Measurements from ENCODE around the gene ARFRP1. TPM values are rescaled to one million over a fixed set of nuclear protein-coding genes. Genes with fewer than 3 reads are reported as not detected.

Gene ARFRP1
- total and polyA plus RNA-seq, 2 of the 13 experiments (the other 11 are each of a cell fraction or from before 2014, with no cell fraction given) = 32.0 to 51.1 TPM

DNA sequence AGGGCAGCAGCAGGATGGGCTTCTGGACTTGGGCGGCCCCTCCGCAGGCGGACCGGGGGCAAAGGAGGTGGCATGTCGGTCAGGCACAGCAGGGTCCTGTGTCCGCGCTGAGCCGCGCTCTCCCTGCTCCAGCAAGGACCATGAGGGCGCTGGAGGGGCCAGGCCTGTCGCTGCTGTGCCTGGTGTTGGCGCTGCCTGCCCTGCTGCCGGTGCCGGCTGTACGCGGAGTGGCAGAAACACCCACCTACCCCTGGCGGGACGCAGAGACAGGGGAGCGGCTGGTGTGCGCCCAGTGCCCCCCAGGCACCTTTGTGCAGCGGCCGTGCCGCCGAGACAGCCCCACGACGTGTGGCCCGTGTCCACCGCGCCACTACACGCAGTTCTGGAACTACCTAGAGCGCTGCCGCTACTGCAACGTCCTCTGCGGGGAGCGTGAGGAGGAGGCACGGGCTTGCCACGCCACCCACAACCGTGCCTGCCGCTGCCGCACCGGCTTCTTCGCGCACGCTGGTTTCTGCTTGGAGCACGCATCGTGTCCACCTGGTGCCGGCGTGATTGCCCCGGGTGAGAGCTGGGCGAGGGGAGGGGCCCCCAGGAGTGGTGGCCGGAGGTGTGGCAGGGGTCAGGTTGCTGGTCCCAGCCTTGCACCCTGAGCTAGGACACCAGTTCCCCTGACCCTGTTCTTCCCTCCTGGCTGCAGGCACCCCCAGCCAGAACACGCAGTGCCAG is 11.0 kb downstream of the ARFRP1 start, which contains the start of gene TNFRSF6B (continued):
- TF ChIP-seq ZNF446 (CRISPR knock-in tag; IDR thresholded peaks at IDR 0.05) = no peak
- no peak for TF ChIP-seq ZNF496 (CRISPR knock-in tag; IDR thresholded peaks at IDR 0.05; ENCODE audit: insufficient replicate concordance)
- no peak for TF ChIP-seq ZEB1 (IDR thresholded peaks at IDR 0.05; ENCODE audit: insufficient replicate concordance, low read depth)
- TF ChIP-seq JARID2 (CRISPR knock-in tag; IDR thresholded peaks at IDR 0.05; ENCODE audit: insufficient replicate concordance) = peak; percentile 56
- TF ChIP-seq, protein P1, sequence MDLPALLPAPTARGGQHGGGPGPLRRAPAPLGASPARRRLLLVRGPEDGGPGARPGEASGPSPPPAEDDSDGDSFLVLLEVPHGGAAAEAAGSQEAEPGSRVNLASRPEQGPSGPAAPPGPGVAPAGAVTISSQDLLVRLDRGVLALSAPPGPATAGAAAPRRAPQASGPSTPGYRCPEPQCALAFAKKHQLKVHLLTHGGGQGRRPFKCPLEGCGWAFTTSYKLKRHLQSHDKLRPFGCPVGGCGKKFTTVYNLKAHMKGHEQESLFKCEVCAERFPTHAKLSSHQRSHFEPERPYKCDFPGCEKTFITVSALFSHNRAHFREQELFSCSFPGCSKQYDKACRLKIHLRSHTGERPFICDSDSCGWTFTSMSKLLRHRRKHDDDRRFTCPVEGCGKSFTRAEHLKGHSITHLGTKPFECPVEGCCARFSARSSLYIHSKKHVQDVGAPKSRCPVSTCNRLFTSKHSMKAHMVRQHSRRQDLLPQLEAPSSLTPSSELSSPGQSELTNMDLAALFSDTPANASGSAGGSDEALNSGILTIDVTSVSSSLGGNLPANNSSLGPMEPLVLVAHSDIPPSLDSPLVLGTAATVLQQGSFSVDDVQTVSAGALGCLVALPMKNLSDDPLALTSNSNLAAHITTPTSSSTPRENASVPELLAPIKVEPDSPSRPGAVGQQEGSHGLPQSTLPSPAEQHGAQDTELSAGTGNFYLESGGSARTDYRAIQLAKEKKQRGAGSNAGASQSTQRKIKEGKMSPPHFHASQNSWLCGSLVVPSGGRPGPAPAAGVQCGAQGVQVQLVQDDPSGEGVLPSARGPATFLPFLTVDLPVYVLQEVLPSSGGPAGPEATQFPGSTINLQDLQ (CRISPR knock-in tag; IDR thresholded peaks at IDR 0.05) = 0 out of 2 replicates have a peak, but pooled peaks have one; percentile 25
- TF ChIP-seq ZNF639 (CRISPR knock-in tag; conservative IDR thresholded peaks at IDR 0.05) = no peak
- no peak for TF ChIP-seq TCF12 (IDR thresholded peaks at IDR 0.05)
- TF ChIP-seq TCF12 (CRISPR knock-in tag; IDR thresholded peaks at IDR 0.05) = 0 out of 2 replicates have a peak, but pooled peaks have one; percentile 44
- TF ChIP-seq TRIM24 (CRISPR knock-in tag; IDR thresholded peaks at IDR 0.05) = no peak
- no peak for TF ChIP-seq HNRNPL (IDR thresholded peaks at IDR 0.05; ENCODE audit: low read depth, low read length)
- no peak for TF ChIP-seq HCFC1 (IDR thresholded peaks at IDR 0.05; ENCODE audit: low read depth, low read length)
- TF ChIP-seq, protein P2, sequence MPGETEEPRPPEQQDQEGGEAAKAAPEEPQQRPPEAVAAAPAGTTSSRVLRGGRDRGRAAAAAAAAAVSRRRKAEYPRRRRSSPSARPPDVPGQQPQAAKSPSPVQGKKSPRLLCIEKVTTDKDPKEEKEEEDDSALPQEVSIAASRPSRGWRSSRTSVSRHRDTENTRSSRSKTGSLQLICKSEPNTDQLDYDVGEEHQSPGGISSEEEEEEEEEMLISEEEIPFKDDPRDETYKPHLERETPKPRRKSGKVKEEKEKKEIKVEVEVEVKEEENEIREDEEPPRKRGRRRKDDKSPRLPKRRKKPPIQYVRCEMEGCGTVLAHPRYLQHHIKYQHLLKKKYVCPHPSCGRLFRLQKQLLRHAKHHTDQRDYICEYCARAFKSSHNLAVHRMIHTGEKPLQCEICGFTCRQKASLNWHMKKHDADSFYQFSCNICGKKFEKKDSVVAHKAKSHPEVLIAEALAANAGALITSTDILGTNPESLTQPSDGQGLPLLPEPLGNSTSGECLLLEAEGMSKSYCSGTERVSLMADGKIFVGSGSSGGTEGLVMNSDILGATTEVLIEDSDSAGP (CRISPR knock-in tag; IDR thresholded peaks at IDR 0.05; ENCODE audit: borderline replicate concordance) = peak; percentile 66
- TF ChIP-seq, protein P3, sequence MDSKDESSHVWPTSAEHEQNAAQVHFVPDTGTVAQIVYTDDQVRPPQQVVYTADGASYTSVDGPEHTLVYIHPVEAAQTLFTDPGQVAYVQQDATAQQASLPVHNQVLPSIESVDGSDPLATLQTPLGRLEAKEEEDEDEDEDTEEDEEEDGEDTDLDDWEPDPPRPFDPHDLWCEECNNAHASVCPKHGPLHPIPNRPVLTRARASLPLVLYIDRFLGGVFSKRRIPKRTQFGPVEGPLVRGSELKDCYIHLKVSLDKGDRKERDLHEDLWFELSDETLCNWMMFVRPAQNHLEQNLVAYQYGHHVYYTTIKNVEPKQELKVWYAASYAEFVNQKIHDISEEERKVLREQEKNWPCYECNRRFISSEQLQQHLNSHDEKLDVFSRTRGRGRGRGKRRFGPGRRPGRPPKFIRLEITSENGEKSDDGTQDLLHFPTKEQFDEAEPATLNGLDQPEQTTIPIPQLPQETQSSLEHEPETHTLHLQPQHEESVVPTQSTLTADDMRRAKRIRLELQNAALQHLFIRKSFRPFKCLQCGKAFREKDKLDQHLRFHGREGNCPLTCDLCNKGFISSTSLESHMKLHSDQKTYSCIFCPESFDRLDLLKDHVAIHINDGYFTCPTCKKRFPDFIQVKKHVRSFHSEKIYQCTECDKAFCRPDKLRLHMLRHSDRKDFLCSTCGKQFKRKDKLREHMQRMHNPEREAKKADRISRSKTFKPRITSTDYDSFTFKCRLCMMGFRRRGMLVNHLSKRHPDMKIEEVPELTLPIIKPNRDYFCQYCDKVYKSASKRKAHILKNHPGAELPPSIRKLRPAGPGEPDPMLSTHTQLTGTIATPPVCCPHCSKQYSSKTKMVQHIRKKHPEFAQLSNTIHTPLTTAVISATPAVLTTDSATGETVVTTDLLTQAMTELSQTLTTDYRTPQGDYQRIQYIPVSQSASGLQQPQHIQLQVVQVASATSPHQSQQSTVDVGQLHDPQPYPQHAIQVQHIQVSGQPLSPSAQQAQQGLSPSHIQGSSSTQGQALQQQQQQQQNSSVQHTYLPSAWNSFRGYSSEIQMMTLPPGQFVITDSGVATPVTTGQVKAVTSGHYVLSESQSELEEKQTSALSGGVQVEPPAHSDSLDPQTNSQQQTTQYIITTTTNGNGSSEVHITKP (CRISPR knock-in tag; IDR thresholded peaks at IDR 0.05; ENCODE audit: low read depth) = no peak
- no peak for TF ChIP-seq TBL1XR1 (IDR thresholded peaks at IDR 0.05; ENCODE audit: borderline replicate concordance, low read length, partially characterized antibody)
- TF ChIP-seq U2AF2 (IDR thresholded peaks at IDR 0.05; ENCODE audit: low read depth, low read length) = no peak
- TF ChIP-seq ZZZ3 (CRISPR knock-in tag; IDR thresholded peaks at IDR 0.05; ENCODE audit: borderline replicate concordance) = no peak
- TF ChIP-seq ZSCAN29 (CRISPR knock-in tag; conservative IDR thresholded peaks at IDR 0.05) = no peak
- TF ChIP-seq CHCHD3 (CRISPR knock-in tag; IDR thresholded peaks at IDR 0.05) = no peak
